Coronary artery (tissue), 2 donors: ENCODE results near the gene SOBP.

ENCODE experiments used
- DNase-seq: peaks from one replicate; pipeline ENCODE4 v3.0.0-alpha.2; 2017; ENCODE audit warnings: low spot score
- H3K27ac ChIP-seq, 2 donors: fragments of 200-600 bp; sonication (generic); one replicate each; pipeline ENCODE4 v1.5.1; 2016 to 2019
- H3K4me3 ChIP-seq: fragments of 200-600 bp; sonication (generic); 2 replicates; pipeline ENCODE4 v1.5.1; 2016; ENCODE audit warnings: mild to moderate bottlenecking, moderate library complexity
- CTCF ChIP-seq: fragments of 200-600 bp; sonication (generic); IDR thresholded peaks from one replicate; pipeline ENCODE4 v1.5.1; 2019; ENCODE audit warnings: antibody characterized with exemption

SOBP gene

DNA sequence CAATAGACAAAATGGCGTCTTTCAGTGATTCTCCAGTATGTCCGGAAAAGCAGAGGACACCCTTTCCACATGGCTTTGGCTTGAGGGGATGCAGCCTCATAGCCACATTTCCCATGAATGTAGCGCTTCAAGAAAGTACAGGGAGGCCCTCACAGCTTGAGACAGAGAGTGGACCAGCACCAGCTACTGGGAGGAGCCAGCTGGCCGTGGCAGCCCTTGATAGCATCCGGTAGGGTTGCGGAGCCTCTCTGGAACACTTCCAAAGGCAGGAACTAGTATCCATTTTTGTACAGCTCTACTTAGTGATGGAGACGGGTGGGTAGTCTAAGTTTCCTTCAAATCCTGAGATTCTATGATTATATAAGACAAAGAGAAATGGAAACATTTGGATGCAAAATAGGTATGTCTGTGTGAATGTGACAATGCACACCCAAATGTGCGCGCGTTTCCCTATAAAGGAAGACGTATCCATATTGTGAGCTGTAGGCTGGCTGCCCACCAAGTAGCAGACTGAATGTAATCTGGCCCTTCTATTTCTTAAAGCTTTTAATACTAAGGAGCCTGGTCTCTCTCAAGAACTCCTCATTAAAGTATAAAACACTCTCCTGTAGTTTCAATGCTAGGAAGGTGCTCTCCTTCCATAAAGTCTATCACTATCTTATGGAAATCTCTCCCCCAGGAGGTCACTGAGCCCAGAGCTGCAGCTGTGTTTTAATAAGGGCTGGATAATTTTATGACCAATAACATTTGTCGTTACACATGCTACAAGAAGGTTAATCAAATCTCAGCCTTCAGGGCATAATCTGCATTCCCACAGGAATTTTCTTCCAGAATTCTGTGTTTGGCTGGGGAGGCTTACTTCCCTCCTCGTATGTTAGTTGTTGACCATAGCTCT lies 74.0 kb downstream of the SOBP start:
- no peak for DNase-seq
- Histone ChIP-seq H3K4me3 (peak overlapping the region; percentile 26), H3K27ac (peak overlapping the region; percentile 25 to 67)
- no peak for TF ChIP-seq CTCF

DNA sequence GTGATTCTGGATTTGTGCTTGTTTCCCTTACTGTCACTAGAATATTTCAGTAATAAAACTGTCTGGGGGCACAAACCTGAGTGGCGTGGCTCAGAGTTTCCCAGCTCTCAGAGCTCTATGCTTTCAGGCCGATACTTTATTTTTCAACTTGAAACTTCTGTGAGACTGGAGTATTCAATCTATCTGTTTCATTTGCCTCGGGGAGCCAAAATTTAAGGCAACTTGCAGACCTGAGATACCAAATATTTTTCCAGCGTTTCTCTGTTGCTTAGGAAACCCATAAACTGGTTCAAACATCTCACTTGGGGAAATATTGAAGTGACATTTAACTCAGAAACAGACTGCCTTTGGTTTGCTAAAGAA lies 74.7 kb downstream of the SOBP start:
- no peak for DNase-seq
- Histone ChIP-seq H3K27ac (peak overlapping the region; percentile 25 to 67), H3K4me3 (peak overlapping the region; percentile 26)
- no peak for TF ChIP-seq CTCF

GRCh38 chr6:107565165-107565723 lies 75.3 kb downstream of the SOBP start:
- no peak for DNase-seq
- TF ChIP-seq CTCF, result no peak
- peak overlapping the region; percentile 25 to 67 for H3K27ac ChIP-seq
- no peak overlapping the region for H3K4me3 ChIP-seq

DNA sequence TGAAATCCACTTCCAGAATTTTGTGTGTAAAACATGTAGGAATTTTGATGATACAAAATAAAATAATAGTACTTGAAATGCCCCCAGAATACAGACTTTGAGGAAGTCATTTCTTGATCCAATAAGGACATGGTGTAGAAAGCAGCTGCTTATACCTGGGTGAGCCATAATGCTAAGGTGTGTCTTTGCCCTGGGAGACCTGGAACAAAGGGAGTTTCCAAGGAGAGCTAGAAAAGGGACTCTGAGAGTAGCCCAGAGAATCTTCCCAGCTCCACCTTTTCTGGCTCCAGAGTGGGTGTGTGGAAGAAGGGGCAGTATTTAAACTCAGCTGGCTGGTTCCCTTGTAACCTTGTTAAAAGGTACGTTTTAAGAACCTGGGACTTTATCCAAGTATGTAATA lies 77.7 kb downstream of the SOBP start:
- H3K4me3 ChIP-seq, result no peak overlapping the region
- no peak overlapping the region for H3K27ac ChIP-seq
- no peak for DNase-seq
- TF ChIP-seq CTCF, result no peak

GRCh38 chr6:107569473-107569872 lies 79.6 kb downstream of the SOBP start:
- DNase-seq, result no peak
- no peak for TF ChIP-seq CTCF
- no peak overlapping the region for H3K4me3 ChIP-seq
- H3K27ac ChIP-seq, result no peak overlapping the region

- H3K27ac ChIP-seq, result no peak overlapping the region
- no peak for TF ChIP-seq CTCF
- DNase-seq, result no peak
- no peak overlapping the region for H3K4me3 ChIP-seq
Observed at GRCh38 chr6:107571354-107571753, 81.4 kb downstream of the SOBP start.

- H3K4me3 ChIP-seq, result no peak overlapping the region
- TF ChIP-seq CTCF, result no peak
- H3K27ac ChIP-seq, result no peak overlapping the region
- no peak for DNase-seq
Observed at GRCh38 chr6:107572886-107573285, 83.0 kb downstream of the SOBP start.
